Measurements from ENCODE around the gene REX1BD.

- no peak for TF ChIP-seq CTCF (conservative IDR thresholded peaks at IDR 0.05; ENCODE audit: low read depth, low read length)
- no peak for TF ChIP-seq EZH2 (IDR thresholded peaks at IDR 0.05; ENCODE audit: borderline replicate concordance, low read depth, low read length, poor library complexity, severe bottlenecking)
Observed at GRCh38 chr19:18571564-18572344, 16.8 kb upstream of the REX1BD start, which contains the start of gene UBA52.
